Ramos (cell line): ENCODE measurements around the gene PLIN5.

Experiments
- in situ Hi-C: fragments of 300-500 bp; cut with MboI; formaldehyde crosslinking; loops from one replicate; pipeline ENCODE4 v1.14.3; 2022; ENCODE audit warnings: low sequenced_read_pairs; ENCODE audit not compliant: unreplicated experiment

The PLIN5 gene

DNA sequence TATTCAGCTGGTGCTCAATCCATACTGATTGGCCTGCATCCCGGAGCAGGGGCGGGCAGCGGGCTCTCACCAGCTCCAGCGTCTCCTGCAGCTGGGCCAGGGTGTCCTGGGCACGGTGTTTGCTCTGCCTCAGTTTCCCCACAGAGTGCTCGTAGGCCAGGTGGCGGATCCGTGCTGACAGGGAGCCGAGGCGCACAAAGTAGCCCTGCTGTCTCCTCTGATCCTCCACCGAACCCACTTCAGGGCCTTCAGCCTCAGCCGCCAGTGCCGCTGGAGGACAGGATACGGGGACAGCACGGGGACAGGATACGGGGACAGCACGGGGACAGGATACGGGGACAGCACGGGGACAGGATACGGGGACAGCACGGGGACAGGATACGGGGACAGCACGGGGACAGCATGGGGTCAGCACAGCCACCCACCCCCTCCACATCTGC, 9.4 kb downstream of the PLIN5 start:
- in situ Hi-C loops: loop anchor here (10.0 kb wide), 1 partner anchor 261 kb away; no protein-coding TSS in a partner anchor

DNA sequence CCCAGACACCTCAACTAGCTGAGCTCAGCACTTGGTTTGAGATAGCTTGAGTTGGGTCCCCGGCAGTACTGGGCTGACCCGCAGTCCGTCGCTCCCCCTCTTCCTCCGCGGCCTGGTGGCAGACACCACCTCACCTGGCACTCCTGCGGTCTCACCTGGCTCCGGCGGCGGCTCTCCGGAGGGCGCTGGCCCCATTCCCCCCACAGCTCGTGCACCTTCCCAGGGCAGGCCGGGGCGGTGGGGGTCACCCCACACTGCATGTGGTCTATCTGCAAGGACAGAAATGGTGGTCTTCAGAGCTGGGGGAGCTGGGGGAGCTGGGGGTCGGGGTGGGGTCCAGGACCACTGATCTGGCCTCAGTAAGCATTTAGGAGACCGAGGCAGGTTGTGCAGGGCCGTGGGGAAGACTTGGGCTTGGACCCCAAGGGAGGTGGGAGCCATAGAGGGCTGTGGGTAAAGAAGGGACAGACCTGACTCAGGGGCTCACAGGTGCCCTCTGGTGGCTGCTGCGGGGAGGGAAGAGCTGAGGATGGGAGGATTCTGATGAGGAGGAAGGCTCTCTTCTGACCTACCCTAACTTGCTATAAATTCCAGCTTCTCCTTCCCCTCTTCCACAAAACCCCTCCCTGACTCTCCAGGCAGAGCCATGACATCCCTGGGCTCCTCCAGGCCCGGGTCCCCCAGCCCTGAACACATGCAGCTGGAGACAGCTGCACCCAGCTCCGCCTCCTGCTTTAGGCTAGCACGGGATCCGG, 10.0 kb downstream of the PLIN5 start:
- in situ Hi-C loops: loop anchor here (10.0 kb wide), 1 partner anchor 260 kb away; no protein-coding TSS in a partner anchor

DNA sequence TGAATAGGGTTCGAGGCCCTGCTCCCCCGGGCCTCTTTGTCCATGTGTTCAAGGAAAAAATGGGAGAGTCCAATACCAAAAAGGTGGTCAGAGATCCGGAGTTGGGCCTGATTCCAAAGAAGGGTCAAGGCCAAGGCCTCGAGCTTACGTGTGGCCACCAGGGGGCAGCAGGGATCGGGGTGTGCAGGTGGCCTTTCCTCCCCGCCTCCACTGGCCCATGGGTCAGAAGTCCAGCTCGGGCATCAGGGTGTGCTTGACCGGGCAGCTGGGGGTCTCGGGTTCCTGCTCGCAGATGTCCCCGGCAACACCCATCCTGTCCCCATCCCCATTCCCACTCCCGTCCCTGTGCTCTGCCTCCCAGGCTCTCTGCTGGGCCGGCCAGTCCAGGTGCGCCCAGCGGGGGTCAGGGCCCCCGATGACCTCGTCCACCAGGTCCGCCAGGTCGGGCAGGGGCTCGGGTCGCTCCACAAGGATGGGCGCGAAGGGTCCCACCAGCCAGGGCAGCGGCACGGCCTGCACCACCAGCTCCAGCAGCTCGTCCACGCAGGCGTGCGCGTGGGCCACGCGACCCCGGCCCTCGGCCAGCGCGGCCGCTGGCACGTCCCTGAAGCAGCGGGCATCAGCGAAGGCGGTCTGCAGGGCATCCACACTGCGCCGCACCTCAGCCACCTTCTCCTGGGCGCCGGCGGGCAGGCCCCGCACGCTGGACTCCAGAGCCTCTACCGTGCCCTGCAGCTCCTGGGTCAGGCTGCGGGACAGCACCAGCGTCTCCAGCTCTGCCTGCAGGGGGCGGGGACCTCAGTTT, 11.5 kb downstream of the PLIN5 start:
- in situ Hi-C loops: loop anchor here (10.0 kb wide), 1 partner anchor 259 kb away; no protein-coding TSS in a partner anchor

DNA sequence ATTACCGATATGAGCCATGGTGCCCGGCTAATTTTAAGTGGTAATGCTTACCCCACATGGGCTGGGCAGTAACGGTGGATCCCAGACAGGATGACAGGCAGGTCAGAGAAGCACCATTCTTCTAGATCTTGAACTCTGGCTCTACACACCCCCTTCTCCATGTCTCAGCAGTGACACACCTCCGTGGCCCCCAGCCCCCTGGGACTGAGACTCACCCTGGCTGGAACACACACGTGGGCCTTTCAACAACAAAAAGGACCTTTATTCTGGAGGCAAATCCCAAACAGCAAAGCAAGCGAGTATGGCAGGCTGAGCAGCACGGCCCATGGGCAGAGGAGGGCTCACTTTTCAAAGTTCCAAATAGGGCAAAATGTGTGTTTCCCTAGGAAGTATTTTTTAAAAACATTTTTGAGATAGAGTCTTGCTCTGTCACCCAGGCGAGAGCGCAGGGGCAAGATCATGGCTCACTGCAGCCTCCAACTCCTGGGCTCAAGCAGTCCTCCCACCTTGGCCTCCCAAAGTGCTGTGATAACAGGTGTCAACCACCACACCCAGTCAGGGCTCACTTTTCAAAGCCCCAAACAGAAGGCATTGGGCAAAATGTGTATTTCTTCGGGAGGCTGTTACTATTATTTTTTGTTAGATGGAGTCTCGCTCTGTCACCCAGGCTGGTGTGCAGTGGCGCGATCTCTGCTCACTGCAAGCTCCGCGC, 12.6 kb downstream of the PLIN5 start:
- in situ Hi-C loops: loop anchor here (10.0 kb wide), 1 partner anchor 258 kb away; no protein-coding TSS in a partner anchor

DNA sequence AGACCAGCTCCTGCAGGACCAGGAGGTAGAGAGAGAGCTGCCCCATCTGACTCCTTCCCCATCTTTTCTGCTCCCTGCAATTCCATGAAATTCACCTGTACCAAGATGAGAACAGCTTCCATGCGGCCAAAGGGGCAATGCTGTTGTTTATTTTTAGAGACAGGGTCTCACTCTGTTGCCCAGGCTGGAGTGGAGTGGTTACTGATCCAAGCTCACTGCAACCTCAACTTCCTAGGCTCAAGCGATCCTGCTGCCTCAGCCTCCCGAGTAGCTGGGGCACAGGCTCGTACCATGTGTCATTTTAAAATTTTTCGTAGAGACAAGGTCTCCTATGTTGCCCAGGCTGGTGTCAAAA, 13.2 kb downstream of the PLIN5 start:
- in situ Hi-C loops: loop anchor here (10.0 kb wide), 1 partner anchor 257 kb away; no protein-coding TSS in a partner anchor

DNA sequence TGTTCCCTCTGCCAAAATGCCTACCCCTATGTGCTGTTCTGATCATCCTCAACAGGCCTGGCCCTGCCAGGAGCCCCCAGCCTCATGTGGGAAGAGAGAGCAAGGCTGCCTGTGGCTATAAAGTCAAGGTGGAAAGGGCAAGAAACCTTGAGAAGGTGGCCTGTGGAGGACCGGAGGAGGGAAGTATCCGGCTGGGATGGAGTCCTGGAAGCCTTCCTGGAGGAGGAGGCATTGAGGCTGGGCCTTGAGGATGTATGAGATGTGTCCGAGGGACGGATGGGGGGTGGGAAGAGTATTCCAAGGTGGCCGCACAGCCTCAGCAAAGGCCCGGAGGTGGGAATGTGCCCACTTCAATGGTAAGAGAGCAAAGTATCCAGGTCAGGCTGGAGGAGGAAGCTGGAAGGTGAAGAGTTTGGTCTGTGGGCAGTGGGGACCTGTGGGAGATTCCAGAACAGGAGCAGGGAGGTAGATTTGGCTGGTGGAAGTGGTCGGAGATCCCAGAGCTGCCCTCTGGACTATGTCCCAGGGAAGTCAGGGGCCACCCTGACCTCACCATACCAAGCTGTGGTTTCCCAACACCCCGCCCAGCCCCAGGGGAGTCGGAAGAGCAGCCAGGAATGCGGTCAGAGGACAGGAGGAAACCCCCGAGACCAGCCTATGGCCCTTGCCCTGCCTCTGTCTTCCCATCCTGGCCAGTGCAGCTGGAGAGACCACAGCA, 13.7 kb downstream of the PLIN5 start:
- in situ Hi-C loops: loop anchor here (10.0 kb wide), 1 partner anchor 257 kb away; no protein-coding TSS in a partner anchor

DNA sequence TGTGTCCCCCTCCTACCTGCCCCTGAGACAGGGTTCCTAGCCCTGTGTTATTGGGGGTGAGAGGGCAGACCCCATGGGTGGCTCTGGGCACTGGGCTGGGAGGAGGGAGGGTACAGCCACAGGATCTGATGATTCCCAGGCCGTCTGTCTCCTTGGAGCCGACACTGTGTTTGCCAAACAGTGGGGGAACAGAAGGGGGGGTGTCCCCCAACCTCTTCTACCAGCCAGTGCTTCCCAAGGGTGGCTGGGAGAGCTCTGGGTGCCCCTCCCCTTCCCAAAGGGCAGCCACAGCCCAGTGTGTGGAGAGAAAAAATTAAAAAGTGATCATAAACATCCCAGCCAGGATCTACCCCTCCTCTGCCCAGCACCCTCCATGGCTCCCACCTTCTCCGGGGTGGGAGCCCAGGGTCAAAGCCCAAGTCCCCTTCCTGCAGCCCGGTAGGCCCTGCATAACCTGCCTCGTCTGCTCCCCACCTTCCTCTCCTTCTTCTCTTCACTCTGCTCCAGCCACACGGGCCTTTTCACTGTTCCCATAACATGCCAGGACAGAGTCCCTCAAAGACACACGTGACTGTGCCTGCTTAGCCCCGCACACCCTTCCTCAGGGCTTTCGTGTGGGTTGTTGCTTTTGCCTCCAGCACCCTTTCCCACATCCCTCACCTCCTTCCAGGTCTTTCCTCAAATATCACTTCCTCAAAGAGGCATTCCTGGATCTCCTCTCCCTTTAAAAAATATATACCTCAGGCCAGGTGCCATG, 15.3 kb downstream of the PLIN5 start:
- in situ Hi-C loops: loop anchor here (10.0 kb wide), 1 partner anchor 255 kb away; no protein-coding TSS in a partner anchor

DNA sequence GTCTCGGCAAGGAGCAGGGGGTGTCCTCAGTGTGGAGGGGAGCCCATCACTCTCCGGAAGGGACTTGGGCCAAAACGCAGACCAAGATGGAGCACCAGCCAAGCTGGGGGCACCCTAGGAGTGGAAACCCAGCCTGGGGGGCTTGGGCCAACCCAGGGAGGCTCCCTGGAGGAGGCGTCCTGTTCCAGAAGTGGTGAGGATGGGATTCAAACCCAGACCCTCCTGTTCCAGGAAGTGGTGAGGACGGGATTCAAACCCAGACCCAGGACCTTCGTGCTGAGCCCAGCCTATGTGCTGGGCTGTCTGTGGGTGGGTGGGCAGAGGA, 15.9 kb downstream of the PLIN5 start:
- in situ Hi-C loops: no loop called here

DNA sequence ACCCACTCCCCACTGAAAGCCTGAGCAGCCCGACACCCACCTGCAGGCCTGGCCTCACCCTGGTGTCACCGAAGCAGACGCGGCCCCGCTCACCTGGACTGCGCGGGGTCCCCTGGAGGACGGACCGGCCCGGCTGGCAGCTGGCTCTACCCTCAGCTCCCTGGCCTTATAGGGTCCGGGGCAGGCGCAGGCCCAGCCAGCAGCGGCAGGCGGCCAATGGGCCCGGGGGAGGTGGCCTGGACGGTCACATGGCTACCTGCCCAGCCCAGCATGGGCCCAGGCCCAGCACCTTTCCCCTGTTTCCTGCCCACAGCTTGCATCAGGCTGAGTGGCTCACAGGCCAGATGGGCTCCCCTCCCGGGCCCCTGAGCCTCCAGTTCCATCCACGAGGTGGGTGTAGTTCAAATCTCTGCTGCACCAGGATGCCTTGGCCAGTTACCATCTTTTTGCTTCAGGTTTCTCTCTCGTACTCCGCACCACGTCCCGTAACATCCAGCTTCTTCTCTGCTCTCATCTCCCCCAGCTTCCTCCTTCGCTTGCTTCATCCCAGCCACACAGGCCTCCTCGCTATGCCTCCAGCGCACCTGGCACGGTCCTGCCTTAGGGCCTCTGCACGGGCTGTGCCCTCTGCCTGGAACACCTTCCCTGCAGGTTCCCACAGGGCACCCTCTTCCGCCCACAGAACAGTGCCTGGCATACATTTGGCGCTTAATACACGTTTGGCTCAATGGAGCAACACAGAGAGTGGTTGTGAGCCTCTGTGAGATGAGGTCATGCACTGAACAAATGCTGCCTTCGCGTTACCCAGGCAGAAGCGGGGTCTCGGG, 16.5 kb downstream of the PLIN5 start, which contains the start of gene PLIN4:
PLIN4 (minus strand) TSS at position 142 of the 827 bp plus-strand sequence. CDS start 214 bp downstream, outside the sequence.
- in situ Hi-C loops: no loop called here

DNA sequence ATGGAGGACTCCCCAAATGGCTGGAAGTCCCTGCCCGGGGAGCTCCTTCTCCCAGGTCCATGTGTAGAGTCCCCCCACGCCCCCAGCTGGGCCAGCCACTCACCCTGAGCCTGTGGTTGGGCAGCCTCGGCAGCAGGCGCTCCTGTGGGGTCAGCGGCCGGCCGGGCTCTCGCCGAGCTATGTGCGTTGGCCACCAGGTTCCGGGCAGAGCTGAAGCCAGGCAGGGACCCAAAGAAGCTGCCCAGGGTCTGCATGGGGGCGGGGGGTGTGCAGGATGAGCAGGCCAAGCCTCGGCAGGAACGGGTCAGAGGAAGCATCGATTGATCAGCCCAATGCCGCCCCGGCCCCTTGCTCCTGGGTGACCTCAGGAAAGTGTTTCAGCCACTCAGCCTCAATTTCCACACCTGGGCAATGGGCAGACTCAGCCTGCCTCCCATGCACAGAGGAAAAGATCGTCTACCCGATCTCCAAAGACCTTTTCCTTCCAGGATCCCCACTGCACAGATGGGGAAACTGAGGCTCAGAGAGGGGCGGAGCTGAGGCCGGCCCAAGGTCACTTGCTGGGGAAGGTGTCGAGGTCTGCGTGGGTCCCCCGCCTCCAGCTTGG, 17.5 kb downstream of the PLIN5 start:
- in situ Hi-C loops: no loop called here

DNA sequence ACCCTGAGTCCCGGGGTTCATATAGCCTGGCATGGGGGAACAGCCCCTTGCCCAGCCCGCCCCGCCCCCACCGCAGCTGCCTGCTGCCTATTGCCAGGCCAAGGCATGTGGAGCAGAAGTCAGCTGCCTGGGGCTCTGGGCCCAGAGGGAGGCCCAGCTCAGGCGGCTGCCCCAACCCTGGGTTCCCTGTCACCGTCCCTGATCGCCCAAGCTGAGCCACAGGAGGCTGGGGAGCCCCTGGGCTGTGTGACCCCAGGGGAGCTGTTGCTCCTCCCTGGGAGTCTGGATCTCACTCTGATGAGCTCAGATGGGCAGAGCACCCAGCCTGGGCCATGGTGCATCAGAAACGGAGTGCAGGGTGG, 18.1 kb downstream of the PLIN5 start:
- in situ Hi-C loops: no loop called here

DNA sequence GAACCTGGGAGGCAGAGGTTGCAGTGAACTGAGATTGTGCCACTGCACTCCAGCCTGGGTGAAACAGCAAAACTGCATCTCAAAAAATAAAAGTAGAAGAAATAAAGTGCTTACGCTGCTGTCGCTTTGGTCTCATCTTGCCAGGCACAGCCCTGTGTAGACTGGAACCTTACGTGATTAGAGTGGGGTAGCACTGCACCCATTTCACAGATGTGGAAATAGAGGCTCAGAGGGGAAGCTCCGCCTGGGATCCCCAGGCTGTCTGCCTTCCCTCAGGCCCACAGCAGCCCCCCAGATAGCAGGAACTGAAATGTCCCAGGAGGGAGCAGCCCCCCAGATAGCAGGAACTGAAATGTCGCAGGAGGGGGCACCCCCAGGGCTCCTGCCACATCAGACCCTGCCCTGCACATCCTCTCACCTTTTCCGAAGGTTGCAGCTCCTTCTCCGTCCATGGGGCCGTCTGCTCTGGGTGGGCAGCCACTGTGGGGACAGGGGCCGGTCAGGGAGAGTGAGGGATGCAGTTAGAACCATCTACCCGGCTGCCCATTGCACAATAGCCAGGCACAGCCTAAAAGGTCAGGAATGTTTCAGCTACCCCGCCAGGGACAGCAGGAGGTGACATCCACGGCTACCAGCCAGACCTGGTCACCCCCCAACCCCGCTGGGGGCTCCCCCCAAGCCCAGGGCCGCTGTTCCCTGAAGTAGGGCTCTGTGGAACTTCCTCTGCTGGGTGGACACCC, 18.7 kb downstream of the PLIN5 start:
- in situ Hi-C loops: no loop called here

DNA sequence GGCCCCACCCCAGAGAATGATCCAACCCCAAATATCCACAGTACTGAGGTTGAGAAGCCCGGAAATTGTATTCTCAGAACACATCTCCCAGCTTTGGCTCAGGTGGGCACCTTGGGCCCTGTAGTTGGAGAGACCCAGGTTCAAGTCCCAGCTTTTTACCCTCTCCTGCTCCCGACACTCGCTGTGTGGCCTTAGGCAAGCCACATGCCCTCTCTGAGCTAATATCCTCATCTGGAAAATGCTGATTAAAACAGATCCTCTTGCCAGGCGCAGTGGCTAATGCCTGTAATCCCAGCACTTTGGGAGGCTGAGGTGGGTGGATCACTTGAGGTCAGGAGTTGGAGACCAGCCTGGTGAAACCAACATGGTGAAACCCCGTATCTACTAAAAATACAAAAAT, 19.3 kb downstream of the PLIN5 start:
- in situ Hi-C loops: no loop called here

DNA sequence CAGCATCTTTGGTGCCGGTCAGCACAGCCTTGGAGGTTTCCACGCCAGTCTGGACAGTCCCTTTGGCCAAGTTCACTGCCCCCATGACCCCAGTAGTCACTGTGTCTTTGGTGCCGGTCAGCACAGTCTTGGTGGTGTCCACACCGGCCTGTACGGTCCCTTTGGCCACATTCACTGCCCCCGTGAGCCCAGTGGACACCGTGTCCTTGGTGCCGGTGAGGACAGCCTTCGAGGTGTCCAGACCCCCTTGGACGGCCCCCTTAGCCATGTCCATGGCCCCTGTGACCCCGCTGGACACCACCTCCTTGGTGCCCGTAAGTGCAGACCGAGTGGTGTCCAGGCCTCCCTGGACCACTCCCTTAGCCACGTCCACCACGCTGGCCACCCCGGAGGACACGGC, 21.8 kb downstream of the PLIN5 start:
- in situ Hi-C loops: no loop called here

DNA sequence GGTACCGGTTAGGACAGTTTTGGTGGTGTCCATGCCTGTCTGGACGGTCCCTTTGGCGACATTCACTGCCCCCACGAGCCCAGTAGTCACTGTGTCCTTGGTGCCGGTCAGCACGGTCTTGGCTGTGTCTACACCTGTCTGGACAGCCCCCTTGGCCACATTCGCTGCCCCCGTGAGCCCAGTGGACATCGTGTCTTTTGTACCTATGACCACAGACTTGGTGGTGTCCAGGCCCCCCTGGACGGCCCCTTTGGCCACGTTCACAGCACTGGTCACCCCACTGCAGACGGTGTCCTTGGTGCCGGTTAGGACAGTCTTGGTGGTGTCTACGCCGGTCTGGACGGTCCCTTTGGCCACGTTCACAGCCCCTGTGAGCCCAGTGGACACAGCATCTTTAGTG, 23.0 kb downstream of the PLIN5 start:
- in situ Hi-C loops: no loop called here

DNA sequence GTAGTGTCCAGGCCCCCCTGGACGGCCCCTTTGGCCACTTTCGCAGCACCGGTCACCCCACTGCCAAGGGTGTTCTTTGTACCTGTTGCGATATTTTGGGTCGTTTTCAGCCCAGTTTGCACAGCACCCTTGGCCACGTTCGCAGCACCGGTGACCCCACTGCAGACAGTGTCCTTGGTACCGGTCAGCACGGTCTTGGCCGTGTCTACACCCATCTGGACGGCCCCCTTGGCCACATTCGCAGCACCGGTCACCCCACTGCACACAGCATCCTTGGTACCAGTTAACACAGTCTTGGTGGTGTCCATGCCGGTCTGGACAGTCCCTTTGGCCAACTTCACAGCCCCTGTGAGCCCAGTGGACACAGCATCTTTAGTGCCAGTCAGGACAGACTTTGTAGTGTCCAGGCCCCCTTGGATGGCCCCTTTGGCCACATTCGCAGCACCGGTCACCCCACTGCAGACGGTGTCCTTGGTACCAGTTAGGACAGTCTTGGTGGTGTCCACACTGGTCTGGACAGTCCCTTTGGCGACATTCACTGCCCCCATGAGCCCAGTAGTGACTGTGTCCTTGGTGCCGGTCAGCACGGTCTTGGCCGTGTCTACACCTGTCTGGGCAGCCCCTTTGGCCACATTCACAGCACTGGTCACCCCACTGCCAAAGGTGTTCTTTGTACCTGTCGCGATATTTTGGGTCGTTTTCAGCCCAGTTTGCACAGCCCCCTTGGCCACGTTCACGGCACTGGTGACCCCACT, 23.5 kb downstream of the PLIN5 start:
- in situ Hi-C loops: no loop called here
